ENCODE data around the gene PIH1D2. TPM values are rescaled to one million over a fixed set of nuclear protein-coding genes. Genes with fewer than 3 reads are reported as not detected.
A peak's percentile ranks its signal among the peaks of the same experiment; 100 is the strongest.

Gene PIH1D2
- total and polyA plus RNA-seq, 9 of the 15 experiments (the other 6 are each of a cell fraction or from before 2014, with no cell fraction given), result 1.5 to 5.4 (median 3.0) TPM

DNA sequence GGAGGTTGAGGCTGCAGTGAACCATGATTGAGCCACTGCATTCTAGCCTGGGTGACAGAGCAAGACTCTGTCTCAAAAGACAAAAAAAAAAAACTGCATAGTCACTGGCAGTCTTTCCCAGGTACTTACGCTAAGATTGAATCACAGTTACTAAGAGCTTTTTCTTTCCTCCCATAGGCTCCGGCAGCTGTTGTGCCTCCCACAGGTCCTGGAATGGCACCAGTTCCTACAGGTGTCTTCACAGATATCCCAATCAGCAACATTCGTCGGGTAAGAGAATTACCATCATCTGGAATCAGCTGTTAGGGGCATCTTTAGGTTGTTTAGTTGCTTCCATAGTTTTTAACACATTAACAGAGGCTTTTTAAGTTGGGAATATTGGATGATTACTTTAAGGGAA lies 28.9 kb downstream of the PIH1D2 start (continued):
- TF ChIP-seq, protein P1, sequence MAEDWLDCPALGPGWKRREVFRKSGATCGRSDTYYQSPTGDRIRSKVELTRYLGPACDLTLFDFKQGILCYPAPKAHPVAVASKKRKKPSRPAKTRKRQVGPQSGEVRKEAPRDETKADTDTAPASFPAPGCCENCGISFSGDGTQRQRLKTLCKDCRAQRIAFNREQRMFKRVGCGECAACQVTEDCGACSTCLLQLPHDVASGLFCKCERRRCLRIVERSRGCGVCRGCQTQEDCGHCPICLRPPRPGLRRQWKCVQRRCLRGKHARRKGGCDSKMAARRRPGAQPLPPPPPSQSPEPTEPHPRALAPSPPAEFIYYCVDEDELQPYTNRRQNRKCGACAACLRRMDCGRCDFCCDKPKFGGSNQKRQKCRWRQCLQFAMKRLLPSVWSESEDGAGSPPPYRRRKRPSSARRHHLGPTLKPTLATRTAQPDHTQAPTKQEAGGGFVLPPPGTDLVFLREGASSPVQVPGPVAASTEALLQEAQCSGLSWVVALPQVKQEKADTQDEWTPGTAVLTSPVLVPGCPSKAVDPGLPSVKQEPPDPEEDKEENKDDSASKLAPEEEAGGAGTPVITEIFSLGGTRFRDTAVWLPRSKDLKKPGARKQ (CRISPR knock-in tag; IDR thresholded peaks at IDR 0.05), result no peak
- TF ChIP-seq ZNF77 (CRISPR knock-in tag; IDR thresholded peaks at IDR 0.05) (no peak), STAT5A (IDR thresholded peaks at IDR 0.05; ENCODE audit: borderline replicate concordance, low read length) (peak; percentile 47; the same call in 1 of the 2 replicates), SMARCE1 (IDR thresholded peaks at IDR 0.05) (peak; percentile 84), RBBP5 (IDR thresholded peaks at IDR 0.05; ENCODE audit: borderline replicate concordance, insufficient read depth, low read length, poor library complexity, severe bottlenecking) (no peak), NFE2 (IDR thresholded peaks at IDR 0.05; ENCODE audit: low read depth) (peak; percentile 87), DACH1 (IDR thresholded peaks at IDR 0.05; ENCODE audit: partially characterized antibody) (peak; percentile 66), EP300 (IDR thresholded peaks at IDR 0.05; ENCODE audit: low read length) (peak; percentile 80), NCOR1 (IDR thresholded peaks at IDR 0.05) (peak; percentile 68), ZNF24 (IDR thresholded peaks at IDR 0.05) (peak; percentile 31; the same call in 1 of the 2 replicates), HDGF (IDR thresholded peaks at IDR 0.05) (no peak), SOX6 (IDR thresholded peaks at IDR 0.05) (peak; percentile 73), RBM34 (IDR thresholded peaks at IDR 0.05; ENCODE audit: borderline replicate concordance, insufficient read depth, low read length) (no peak), MEF2A (IDR thresholded peaks at IDR 0.05; ENCODE audit: control insufficient read depth, low read depth, low read length) (no peak), NFE2L1 (tag; IDR thresholded peaks at IDR 0.05; ENCODE audit: borderline replicate concordance, low read depth) (peak; percentile 70), ZBTB8A (IDR thresholded peaks at IDR 0.05; ENCODE audit: partially characterized antibody) (no peak), TGIF2 (CRISPR knock-in tag; IDR thresholded peaks at IDR 0.05) (no peak), BRD4 (IDR thresholded peaks at IDR 0.05) (no peak), LEF1 (IDR thresholded peaks at IDR 0.05) (peak; percentile 53; the same call in 1 of the 2 replicates), ESRRB (CRISPR knock-in tag; IDR thresholded peaks at IDR 0.05; ENCODE audit: borderline replicate concordance) (no peak), SNIP1 (IDR thresholded peaks at IDR 0.05; ENCODE audit: low read depth) (no peak), ZNF644 (tag; IDR thresholded peaks at IDR 0.05; ENCODE audit: low read depth) (no peak), RAD51 (IDR thresholded peaks at IDR 0.05; ENCODE audit: borderline replicate concordance, low read depth) (no peak), ZNF57 (CRISPR knock-in tag; IDR thresholded peaks at IDR 0.05) (no peak), C11orf30 (IDR thresholded peaks at IDR 0.05; ENCODE audit: low read depth) (peak; percentile 89), RFX7 (CRISPR knock-in tag; IDR thresholded peaks at IDR 0.05) (no peak), ZEB2 (IDR thresholded peaks at IDR 0.05) (peak; percentile 94)
- TF ChIP-seq, protein P2, sequence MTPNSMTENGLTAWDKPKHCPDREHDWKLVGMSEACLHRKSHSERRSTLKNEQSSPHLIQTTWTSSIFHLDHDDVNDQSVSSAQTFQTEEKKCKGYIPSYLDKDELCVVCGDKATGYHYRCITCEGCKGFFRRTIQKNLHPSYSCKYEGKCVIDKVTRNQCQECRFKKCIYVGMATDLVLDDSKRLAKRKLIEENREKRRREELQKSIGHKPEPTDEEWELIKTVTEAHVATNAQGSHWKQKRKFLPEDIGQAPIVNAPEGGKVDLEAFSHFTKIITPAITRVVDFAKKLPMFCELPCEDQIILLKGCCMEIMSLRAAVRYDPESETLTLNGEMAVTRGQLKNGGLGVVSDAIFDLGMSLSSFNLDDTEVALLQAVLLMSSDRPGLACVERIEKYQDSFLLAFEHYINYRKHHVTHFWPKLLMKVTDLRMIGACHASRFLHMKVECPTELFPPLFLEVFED (CRISPR knock-in tag; conservative IDR thresholded peaks at IDR 0.05), result no peak
- TF ChIP-seq, protein P3, sequence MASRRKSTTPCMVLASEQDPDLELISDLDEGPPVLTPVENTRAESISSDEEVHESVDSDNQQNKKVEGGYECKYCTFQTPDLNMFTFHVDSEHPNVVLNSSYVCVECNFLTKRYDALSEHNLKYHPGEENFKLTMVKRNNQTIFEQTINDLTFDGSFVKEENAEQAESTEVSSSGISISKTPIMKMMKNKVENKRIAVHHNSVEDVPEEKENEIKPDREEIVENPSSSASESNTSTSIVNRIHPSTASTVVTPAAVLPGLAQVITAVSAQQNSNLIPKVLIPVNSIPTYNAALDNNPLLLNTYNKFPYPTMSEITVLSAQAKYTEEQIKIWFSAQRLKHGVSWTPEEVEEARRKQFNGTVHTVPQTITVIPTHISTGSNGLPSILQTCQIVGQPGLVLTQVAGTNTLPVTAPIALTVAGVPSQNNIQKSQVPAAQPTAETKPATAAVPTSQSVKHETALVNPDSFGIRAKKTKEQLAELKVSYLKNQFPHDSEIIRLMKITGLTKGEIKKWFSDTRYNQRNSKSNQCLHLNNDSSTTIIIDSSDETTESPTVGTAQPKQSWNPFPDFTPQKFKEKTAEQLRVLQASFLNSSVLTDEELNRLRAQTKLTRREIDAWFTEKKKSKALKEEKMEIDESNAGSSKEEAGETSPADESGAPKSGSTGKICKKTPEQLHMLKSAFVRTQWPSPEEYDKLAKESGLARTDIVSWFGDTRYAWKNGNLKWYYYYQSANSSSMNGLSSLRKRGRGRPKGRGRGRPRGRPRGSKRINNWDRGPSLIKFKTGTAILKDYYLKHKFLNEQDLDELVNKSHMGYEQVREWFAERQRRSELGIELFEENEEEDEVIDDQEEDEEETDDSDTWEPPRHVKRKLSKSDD (conservative IDR thresholded peaks at IDR 0.05; ENCODE audit: low read length), result no peak
